8988T (cell line): Measurements from ENCODE around the gene MIS18A.

Experiments used
- DNase-seq: peaks from one replicate; pipeline ENCODE4 v3.0.0; 2011

MIS18A gene

DNA sequence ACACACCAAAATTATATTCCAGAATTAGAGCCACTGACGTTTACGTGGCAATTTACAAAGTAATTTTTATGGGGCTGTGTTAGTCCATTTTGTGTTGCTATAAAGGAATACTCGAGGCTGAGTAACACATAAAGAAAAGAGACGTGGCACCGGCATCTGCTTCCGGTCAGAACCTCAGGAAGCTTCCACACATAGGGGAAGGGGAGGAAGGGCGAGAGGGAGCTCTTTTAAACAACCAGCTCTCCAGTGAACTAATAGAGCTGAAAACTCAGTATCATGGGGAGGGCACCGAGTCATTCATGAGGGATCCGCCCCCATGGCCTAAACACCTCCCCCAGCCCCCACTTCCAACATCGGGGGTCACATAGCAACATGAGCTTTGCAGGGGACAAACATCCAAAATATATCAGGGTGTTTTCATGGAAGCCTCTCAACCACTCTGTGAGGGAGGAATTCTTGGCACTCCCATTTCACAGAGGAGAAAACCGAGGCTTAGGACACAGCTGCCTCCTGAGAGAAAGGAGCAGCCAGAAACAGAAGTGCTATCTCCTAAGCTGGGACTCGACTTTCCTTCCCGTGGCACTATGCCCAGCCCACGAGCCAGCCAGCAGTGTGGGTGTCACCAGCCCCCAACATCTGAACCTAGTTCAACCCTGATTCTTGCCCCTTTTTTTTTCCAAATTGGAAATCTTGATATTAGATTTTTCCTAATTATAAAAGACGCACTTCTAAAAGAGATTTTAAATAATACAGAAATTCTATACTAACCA, 29.2 kb downstream of the MIS18A start:
- no peak for DNase-seq

DNA sequence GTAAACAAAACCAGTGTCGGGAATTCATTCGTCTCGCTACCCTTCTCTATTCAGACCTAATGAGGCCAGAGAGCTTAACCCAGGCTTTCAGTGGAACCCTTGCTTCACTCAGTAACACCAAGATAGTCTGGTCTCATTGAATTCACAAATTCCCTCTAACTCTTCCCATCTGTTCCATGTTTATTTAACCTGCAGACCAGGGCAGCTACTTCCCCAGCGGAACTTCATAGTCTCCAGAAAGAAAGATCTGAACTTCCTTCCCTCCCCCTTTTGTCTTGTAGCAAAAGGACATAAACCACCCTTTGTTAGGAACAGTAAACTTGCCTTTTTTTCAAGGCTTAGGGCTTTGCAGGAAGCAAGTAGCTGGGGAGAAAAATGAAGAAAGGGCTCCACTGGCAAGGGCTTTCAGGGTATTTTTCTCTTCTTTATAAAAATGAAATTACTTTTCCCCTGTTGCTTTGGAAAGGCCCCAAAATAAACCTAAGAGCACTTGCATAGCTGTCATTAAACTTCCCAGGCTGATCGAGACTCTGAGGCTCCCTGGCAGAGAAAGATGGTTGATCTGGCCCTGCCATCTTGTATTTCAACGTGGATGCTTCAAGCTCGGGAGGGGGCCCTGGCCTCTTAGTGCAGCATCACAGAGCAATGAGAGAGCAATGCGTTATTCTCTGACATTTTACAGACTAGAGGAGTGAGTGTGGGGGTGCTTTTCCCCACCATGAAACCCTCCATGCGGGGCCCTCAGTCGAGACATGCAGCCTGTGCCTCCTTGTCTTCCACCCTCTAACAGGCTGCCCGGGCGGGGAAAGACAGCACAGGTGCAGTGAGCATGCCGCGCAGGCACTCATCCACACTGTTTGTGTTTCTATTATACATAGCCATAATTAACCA, 30.0 kb downstream of the MIS18A start:
- no peak for DNase-seq

DNA sequence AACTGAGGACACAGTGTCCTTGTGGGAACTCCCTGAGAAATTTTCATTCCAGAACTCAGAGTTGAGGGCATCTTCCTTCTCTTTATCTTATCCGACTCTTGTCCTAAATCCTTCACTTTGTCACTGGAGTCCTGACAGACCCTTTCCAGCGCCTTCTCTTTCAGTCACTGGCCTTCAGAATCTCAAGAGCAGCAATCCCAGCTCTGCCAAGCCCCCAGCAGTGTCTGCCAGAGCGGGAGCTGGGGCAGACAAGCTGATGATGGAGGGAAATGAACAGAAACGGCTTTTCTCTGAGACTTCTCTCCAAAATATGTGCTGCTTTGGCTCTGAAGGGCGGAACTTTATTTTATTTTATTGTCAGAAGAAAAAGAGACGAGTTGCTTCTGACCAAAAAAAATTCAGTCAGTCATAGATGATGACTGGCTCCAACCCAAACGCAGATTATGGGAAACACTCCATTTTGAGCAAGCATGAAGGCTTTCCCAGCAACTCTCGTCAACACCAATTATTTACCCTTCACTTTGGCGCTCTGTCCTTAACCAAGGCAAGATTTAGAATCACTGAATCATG, 32.2 kb downstream of the MIS18A start:
- no peak for DNase-seq

DNA sequence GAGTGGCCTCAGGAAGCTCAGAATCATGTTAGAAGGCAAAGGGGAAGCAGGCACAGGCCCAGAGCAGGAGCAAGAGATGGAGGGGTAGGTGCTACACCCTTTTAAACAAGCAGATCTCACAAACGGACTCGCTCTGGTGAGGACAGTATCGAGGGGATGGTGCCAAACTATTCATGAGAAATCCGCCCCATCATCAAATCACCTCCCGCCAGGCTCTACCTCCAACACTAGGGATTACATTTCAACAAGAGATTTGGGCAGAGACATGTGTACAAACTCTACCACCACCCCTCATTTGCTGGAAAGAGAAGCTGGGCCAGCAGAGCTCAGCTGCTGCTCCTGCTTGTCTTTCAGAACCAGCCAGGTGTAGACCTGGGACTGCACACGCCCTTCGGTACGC, 32.9 kb downstream of the MIS18A start:
- no peak for DNase-seq

DNA sequence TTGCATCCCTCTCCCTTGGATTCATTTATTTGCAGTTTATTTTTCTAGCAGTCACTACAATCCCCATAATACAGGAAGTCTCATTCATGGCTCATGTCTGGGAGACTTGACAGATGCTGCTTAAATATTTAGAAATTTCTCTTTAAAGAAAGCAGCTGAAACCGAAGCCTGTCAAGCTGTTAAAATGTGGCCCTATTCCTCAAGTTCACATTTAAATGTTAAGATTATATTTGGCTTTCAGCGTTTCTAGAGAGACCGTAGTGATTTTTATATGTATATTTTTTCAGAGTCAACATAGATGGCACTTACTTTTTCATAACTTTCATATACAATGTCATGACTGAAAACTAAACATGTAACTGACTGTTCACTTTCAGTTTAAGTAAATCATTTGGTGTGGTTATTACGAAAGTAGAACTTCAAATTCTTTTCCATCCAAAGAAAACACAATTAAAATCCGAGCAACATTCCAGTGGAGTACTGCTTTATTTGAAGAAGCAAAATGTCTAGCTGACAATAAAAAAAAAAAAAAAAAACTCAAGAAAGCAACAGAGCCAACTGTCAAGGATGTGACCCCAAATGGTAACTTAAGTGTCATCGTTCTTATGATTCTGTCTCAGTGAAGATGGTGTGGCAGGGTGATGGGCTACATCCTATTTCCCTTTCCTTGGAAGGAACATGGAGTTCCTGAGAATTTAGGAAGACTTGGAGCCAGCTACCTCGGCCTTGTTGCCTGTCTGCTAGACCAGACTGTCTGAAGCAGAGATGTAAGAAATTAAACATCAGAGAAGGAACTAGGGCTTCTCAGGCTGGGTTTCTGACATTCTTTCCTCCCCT, 37.8 kb downstream of the MIS18A start:
- DNase-seq = no peak

DNA sequence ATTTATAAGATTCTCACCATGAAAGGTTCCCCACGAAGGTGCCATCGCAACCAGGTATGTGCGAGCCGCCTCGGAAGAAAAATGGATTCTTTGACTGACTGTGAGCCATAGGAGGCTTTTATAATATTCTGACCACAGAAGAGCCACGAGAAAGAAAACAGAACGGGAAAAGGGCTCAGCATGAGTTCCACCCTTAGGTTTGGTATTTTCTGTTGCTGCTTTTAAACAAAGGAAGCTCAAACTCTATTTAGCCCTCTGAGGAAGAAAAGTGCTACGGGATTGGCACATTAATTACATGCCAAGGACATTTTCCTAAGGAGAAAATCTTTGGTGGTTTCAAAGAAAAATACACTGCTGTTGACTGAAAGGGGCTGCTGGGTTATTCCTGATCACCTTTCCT, 39.3 kb downstream of the MIS18A start:
- no peak for DNase-seq

DNA sequence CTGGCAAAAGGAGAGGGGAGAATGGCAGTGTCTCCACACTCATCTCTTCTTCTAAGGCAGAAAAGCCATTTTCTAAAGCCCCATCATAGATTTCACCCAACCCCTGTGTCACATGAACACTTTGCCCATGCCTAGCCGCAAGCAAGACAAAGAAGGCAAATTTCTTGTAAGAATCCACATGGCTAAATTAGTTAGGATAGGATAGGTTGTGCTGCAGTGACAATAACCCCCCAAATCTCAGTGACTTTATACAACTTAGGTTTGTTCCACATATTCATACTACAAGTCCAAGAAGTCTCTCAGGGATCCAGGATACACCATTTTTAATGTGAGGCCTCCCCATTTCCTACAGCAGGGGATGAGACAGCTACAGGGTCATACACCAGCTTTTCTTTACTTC, 40.8 kb downstream of the MIS18A start:
- no peak for DNase-seq

DNA sequence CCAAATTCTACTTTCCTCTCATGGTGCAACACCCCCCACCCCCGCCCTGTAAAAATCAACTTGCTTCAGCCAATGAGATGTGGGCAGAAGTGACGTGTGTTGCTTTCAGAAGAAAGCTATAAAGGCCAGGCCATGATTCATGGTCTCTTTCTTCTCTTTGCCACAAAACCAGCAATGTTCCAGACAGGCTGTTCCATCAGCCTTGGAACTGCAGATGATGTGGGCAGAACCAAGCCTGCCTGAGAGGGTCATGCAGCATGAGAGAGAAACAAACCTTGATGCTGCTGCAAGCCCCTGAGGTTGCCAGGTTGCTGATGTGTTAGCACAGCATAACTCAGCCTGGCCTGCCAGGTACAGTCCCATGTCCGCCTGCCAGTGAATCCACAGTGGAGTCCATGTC, 41.8 kb downstream of the MIS18A start:
- no peak for DNase-seq

DNA sequence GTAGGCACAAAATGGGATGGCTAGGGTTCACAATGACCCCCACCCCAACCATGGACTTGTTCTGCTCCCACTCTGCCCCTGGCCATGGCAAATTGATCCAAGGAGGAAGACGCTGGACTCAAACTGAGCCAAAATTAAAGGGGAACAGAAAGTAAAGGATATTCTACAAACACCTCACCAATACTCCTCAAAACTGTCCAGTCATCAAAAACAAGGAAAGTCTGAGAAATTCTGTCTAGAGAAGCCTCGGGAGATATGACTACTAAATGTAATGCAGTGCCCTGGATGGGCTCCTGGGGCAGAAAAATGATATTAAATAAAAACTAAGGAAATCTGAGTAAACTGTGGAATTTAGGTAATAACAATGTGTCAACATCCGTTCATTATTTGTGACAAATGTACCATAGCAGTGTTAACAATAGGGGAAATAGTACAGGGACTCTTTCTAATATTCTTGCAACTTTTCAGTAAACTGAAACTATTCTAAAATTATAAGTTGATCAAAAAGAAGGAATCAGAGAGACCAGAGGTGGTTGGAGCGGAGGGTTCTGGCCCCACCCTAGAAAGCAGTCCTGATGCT, 45.0 kb downstream of the MIS18A start:
- no peak for DNase-seq

DNA sequence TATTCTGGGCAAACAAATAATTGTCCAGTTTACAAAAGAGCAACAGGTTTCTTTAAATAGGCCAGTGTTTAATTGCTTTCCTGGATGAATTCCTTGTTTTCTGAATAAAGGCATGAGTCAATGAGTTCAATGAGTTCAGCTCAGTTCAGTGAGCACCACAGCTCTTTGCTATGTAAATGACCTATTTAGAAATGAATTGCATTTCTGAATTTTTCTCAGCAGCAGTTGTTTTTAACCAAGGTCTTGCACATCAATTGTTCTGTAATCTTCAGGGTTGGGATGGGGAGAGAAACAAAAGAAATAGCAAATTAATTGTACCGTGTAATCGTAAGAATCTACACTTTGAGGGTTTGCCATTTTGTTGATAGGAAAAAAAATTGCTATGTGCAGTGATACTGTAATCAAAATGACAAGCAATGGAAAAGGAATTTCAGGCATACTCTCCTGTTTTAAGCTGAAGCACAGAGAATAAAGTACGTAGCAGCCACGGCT, 45.7 kb downstream of the MIS18A start:
- no peak for DNase-seq

DNA sequence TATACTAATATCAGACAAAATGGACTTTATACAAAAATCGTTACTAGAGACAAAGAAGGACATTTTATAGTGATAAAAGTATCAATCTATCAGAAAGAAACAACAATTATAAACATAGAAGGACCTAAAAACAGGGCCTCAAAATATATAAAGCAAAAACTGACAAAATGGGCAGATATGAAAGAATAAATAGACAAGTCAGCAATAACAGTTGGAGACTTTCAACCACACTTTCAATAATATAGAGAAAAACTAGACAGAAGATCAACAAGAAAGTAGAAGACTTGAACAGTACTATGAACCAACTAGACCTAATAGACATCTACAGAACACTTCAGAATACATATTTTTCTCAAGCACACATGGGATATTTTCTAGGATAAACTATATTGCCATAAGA, 52.4 kb downstream of the MIS18A start:
- DNase-seq = no peak
